DOHH2 (cell line): ENCODE results near the gene TMTC2.

ENCODE experiments used
- H3F3A ChIP-seq: fragments of 200-600 bp; sonication (generic), shearing (Covaris generic); 2 replicates; pipeline ENCODE4 v1.6.0; 2016; ENCODE audit warnings: antibody characterized with exemption, mild to moderate bottlenecking; ENCODE audit not compliant: control insufficient read depth, insufficient read depth
- H3K27ac ChIP-seq: fragments of 200-600 bp; sonication (generic); 2 replicates; pipeline ENCODE4 v1.5.1; 2014; ENCODE audit warnings: low read depth, mild to moderate bottlenecking, low read length, moderate library complexity
- H3K27me3 ChIP-seq: fragments of 200-600 bp; sonication (generic); 2 replicates; pipeline ENCODE4 v1.6.1; 2014; ENCODE audit warnings: mild to moderate bottlenecking, low read length, mixed read lengths; ENCODE audit not compliant: control insufficient read depth
- H3K36me3 ChIP-seq: fragments of 200-600 bp; sonication (generic); 2 replicates; pipeline ENCODE4 v1.6.1; 2014; ENCODE audit warnings: mild to moderate bottlenecking, low read length, moderate library complexity, mixed read lengths; ENCODE audit not compliant: control insufficient read depth
- H3K4me1 ChIP-seq: fragments of 200-600 bp; sonication (generic); 2 replicates; pipeline ENCODE4 v1.6.1; 2014; ENCODE audit warnings: mild to moderate bottlenecking, low read length, mixed read lengths; ENCODE audit not compliant: control insufficient read depth
- H3K4me2 ChIP-seq: fragments of 200-600 bp; sonication (generic); 2 replicates; pipeline ENCODE4 v1.6.0; 2014; ENCODE audit warnings: mild to moderate bottlenecking, low read length, moderate library complexity
- H3K4me3 ChIP-seq: fragments of 200-600 bp; sonication (generic); 2 replicates; pipeline ENCODE4 v1.5.1; 2014; ENCODE audit warnings: mild to moderate bottlenecking, low read length, mixed read lengths
- H3K79me2 ChIP-seq: fragments of 200-600 bp; sonication (generic); 2 replicates; pipeline ENCODE4 v1.6.1; 2014; ENCODE audit warnings: mild to moderate bottlenecking, low read length, mixed read lengths; ENCODE audit not compliant: control insufficient read depth
- H3K9me2 ChIP-seq: fragments of 200-600 bp; sonication (generic); replicated peaks from 2 replicates; pipeline ENCODE4 v1.6.1; 2014; ENCODE audit warnings: mild to moderate bottlenecking, low read length, mixed read lengths; ENCODE audit not compliant: control insufficient read depth
- H3K9me3 ChIP-seq: fragments of 200-600 bp; sonication (generic); 2 replicates; pipeline ENCODE4 v1.6.1; 2014; ENCODE audit warnings: antibody characterized with exemption, low read length, mixed read lengths; ENCODE audit not compliant: control insufficient read depth, insufficient read depth
- H4K20me1 ChIP-seq: fragments of 200-600 bp; sonication (generic); 2 replicates; pipeline ENCODE4 v1.6.0; 2014; ENCODE audit warnings: low read depth, mild to moderate bottlenecking, antibody characterized with exemption, low read length, moderate library complexity; ENCODE audit not compliant: control insufficient read depth, insufficient read depth
- EZH2phosphoT487 ChIP-seq: fragments of 200-600 bp; sonication (generic); IDR thresholded peaks from 2 replicates; pipeline ENCODE4 v1.6.1; 2017; ENCODE audit warnings: borderline replicate concordance, mild to moderate bottlenecking, antibody characterized with exemption, low read length, moderate library complexity, mixed read lengths
- TF ChIP-seq, protein P1 (sequence below): fragments of 200-600 bp; sonication (generic); IDR thresholded peaks from one replicate; pipeline ENCODE4 v1.5.1; 2014; ENCODE audit warnings: antibody characterized with exemption, mild to moderate bottlenecking, low read depth, low read length; ENCODE audit not compliant: poor library complexity, severe bottlenecking

TMTC2 gene

DNA sequence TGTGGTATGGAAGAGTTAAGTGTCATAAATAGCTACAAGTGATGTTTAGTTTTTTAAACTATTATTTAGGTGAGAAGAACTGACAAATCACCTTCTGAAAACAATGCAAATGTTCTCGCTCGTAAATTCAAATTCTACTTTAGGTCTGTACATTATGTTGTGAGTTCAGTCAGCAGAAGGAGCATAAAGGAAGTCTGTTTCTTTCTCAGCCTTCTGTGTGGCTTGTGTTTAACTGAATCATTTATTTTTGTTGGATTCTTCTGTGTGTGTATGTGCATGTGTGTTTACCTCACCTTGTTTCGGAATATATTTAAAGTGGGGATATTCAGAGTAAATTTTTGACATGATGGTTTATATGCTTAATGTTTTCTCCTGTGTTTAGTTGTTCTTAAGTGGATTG is 285.9 kb downstream of the TMTC2 start:
- no peaks in the 10 kb centered on the region for H3K9me3 ChIP-seq
- H3K79me2 ChIP-seq: no peaks in the 10 kb centered on the region
- no peaks in the 10 kb centered on the region for H4K20me1 ChIP-seq
- no peak overlapping the region for H3K4me2 ChIP-seq
- H3F3A ChIP-seq: no peaks in the 10 kb centered on the region
- TF ChIP-seq, protein P1, sequence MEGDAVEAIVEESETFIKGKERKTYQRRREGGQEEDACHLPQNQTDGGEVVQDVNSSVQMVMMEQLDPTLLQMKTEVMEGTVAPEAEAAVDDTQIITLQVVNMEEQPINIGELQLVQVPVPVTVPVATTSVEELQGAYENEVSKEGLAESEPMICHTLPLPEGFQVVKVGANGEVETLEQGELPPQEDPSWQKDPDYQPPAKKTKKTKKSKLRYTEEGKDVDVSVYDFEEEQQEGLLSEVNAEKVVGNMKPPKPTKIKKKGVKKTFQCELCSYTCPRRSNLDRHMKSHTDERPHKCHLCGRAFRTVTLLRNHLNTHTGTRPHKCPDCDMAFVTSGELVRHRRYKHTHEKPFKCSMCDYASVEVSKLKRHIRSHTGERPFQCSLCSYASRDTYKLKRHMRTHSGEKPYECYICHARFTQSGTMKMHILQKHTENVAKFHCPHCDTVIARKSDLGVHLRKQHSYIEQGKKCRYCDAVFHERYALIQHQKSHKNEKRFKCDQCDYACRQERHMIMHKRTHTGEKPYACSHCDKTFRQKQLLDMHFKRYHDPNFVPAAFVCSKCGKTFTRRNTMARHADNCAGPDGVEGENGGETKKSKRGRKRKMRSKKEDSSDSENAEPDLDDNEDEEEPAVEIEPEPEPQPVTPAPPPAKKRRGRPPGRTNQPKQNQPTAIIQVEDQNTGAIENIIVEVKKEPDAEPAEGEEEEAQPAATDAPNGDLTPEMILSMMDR: no peak
- no peak for TF ChIP-seq EZH2phosphoT487
- no peaks in the 10 kb centered on the region for H3K9me2 ChIP-seq
- no peaks in the 10 kb centered on the region for H3K4me1 ChIP-seq
- H3K36me3 ChIP-seq: no peaks in the 10 kb centered on the region
- no peak overlapping the region for H3K27ac ChIP-seq
- H3K27me3 ChIP-seq: no peaks in the 10 kb centered on the region
- no peak overlapping the region for H3K4me3 ChIP-seq

DNA sequence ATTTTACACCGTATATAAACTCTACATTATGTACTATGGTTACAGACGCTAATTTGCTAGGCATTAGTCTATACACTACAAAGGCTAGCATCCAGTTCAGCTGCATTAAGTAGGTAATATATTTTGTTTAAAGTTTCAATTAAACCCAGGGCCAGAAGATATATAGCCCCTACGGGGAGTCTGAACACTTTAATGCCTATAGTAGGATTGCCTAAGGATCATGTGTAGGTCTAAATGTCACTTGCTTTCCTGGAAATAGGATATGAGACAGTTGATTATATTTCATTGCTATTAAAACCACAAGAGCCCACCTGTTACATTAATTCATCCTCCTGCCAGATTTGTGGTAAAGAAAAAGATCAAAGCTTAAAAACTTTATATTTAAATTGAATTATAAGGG is 286.9 kb downstream of the TMTC2 start:
- TF ChIP-seq EZH2phosphoT487: no peak
- TF ChIP-seq, protein P1: no peak

DNA sequence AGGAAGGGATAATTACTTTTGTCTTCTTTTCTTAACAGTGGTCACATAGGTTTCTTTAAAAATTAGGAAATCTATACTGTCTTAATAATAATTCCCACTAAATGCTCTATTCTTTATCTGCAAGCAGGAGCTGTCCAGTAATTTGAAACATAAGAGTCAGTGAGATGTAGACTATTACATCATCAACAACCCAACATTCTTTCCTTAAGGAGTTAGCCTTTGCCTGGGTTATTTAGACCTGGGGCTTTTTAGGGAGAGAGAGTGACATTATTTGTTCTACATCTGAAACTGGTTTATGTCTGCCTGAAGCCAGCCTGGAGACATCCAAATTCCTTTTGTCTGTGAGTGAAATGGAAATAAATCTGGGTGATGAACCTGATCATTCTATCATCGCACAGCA is 294.4 kb downstream of the TMTC2 start:
- Histone ChIP-seq H3K4me1 (peaks cover 5% of the 10 kb centered on the region; the same call in 1 of the 2 replicates), H3K4me3 (no peak overlapping the region), H3K4me2 (no peak overlapping the region), H3K36me3 (no peaks in the 10 kb centered on the region), H3K27ac (no peak overlapping the region), H3K27me3 (no peaks in the 10 kb centered on the region), H4K20me1 (no peaks in the 10 kb centered on the region), H3K9me2 (no peaks in the 10 kb centered on the region), H3K9me3 (no peaks in the 10 kb centered on the region), H3F3A (no peaks in the 10 kb centered on the region), H3K79me2 (no peaks in the 10 kb centered on the region)
- no peak for TF ChIP-seq EZH2phosphoT487
- TF ChIP-seq, protein P1: no peak

More for the DNA sequence above, 286.9 kb downstream of the TMTC2 start:
- Histone ChIP-seq H3K9me2 (no peaks in the 10 kb centered on the region), H3K9me3 (no peaks in the 10 kb centered on the region), H3K4me2 (no peak overlapping the region), H3K27me3 (no peaks in the 10 kb centered on the region), H3K36me3 (no peaks in the 10 kb centered on the region), H4K20me1 (no peaks in the 10 kb centered on the region), H3K4me3 (no peak overlapping the region), H3K4me1 (peaks cover 2% of the 10 kb centered on the region; the same call in 1 of the 2 replicates), H3K79me2 (no peaks in the 10 kb centered on the region), H3F3A (no peaks in the 10 kb centered on the region), H3K27ac (no peak overlapping the region)

DNA sequence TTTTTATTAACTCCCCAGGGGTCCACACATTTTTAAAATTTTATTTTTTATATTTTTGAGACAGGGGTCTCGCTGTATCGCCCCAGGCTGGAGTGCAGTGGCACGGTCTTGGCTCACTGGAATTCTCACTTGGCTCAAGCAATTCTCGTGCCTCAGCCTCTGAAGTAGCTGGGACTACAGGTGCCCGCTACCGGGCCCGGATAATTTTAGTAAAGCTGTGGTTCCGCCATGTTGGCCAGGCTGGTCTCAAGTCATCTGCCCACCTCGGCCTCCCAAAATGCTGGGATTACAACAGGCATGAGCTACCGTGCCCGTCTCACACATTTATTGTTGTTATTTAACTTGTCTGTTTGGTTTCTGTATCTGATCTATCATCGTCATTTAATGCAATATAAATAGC is 307.4 kb downstream of the TMTC2 start:
- Histone ChIP-seq H3K79me2 (no peaks in the 10 kb centered on the region), H3K4me1 (peaks cover 8% of the 10 kb centered on the region), H3K9me3 (no peaks in the 10 kb centered on the region), H3K4me3 (no peak overlapping the region), H3K9me2 (no peaks in the 10 kb centered on the region), H3F3A (no peaks in the 10 kb centered on the region), H3K36me3 (no peaks in the 10 kb centered on the region), H3K27ac (no peak overlapping the region), H3K27me3 (no peaks in the 10 kb centered on the region), H3K4me2 (no peak overlapping the region), H4K20me1 (no peaks in the 10 kb centered on the region)
- no peak for TF ChIP-seq EZH2phosphoT487
- TF ChIP-seq, protein P1: no peak
